M059J (cell line): ENCODE data around the gene PNP. TPM values are rescaled to one million over a fixed set of nuclear protein-coding genes. Genes with fewer than 3 reads are reported as not detected.

ENCODE experiments used
- DNase-seq: peaks from one replicate; pipeline ENCODE4 v3.0.0-alpha.2; 2012; ENCODE audit warnings: low read depth
- total RNA-seq: library from RNA; depleted of rRNA; stranded (reverse); fragments of >200 nt; shearing (Covaris generic); gene quantifications from 2 replicates; pipeline ENCODE4 v1.2.3, GENCODE V29; 2014

Gene PNP
- total RNA-seq, 1 experiment from 2014 or later = 84.2 TPM

DNA sequence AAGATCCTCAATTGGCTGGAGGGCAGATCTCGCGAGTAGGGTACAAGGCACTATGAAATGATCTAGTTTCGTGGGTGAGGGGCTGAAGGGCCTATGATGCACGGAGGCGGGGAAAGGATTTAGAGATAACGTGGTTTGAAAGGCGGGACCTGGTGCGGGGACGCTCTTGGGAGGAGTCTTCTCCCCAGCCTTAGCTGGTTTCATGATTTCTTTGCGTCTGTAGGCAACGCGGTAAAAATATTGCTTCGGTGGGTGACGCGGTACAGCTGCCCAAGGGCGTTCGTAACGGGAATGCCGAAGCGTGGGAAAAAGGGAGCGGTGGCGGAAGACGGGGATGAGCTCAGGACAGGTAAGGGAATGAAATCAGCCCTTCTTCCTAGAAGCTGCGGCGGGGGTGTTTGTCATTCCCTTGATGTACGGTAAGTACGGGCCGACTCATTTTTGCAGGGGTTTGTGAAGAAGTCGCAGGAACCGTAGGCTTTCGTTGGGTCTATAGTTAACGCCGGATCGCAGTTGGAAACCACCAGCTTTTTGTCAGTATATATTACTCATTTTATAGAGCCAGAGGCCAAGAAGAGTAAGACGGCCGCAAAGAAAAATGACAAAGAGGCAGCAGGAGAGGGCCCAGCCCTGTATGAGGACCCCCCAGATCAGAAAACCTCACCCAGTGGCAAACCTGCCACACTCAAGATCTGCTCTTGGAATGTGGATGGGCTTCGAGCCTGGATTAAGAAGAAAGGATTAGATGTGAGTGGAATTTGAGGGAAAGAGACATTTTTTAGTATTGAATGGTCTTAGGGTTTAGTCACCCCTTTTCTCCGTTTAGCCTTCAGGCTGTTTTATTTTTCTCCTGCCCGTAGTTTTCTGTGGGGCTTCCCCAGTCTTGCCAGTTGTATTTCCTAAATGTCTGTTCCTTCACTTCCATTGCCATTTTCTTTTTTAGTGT is 13.6 kb upstream of the PNP start:
- peak; percentile 86 for DNase-seq

DNA sequence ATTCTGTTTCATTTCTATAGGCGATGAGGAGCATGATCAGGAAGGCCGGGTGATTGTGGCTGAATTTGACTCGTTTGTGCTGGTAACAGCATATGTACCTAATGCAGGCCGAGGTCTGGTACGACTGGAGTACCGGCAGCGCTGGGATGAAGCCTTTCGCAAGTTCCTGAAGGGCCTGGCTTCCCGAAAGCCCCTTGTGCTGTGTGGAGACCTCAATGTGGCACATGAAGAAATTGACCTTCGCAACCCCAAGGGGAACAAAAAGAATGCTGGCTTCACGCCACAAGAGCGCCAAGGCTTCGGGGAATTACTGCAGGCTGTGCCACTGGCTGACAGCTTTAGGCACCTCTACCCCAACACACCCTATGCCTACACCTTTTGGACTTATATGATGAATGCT is 12.2 kb upstream of the PNP start:
- no peak for DNase-seq

GRCh38 chr14:20458031-20458789 is 11.0 kb upstream of the PNP start:
- DNase-seq = no peak

- peak; percentile 6 for DNase-seq
These were observed 8.6 kb upstream of the PNP start for GRCh38 chr14:20460458-20461224.

- DNase-seq = peak; percentile 100
These were observed 7.7 kb upstream of the PNP start, which contains the start of gene PIP4P1 for GRCh38 chr14:20461225-20462141. PIP4P1 (minus strand) TSS chr14:20461434; CDS start chr14:20461325, 109 bp downstream.

- peak; percentile 37 for DNase-seq
These were observed 403 bp upstream of the PNP start for GRCh38 chr14:20468764-20469241.

GRCh38 chr14:20469890-20470602 is 840 bp downstream of the PNP start:
- DNase-seq = peak; percentile 84

GRCh38 chr14:20470603-20470901 is 1.3 kb downstream of the PNP start:
- DNase-seq = peak; percentile 34

- no peak for DNase-seq
These were observed 3.4 kb downstream of the PNP start for GRCh38 chr14:20472536-20473169.

DNA sequence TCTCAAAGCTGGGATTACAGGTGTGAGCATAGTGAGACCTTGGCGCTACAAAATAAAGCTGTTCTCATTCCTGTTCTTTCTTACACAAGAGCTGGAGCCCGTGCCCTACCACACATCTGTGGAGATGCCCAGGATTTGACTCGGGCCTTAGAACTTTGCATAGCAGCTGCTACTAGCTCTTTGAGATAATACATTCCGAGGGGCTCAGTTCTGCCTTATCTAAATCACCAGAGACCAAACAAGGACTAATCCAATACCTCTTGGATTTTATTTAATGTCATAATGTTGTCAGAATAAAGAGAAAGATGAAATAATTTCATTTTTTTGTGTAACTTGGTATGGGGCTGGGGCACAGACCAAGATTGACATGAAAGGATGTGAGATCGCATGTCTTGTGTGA is 7.6 kb downstream of the PNP start:
- DNase-seq = no peak

DNA sequence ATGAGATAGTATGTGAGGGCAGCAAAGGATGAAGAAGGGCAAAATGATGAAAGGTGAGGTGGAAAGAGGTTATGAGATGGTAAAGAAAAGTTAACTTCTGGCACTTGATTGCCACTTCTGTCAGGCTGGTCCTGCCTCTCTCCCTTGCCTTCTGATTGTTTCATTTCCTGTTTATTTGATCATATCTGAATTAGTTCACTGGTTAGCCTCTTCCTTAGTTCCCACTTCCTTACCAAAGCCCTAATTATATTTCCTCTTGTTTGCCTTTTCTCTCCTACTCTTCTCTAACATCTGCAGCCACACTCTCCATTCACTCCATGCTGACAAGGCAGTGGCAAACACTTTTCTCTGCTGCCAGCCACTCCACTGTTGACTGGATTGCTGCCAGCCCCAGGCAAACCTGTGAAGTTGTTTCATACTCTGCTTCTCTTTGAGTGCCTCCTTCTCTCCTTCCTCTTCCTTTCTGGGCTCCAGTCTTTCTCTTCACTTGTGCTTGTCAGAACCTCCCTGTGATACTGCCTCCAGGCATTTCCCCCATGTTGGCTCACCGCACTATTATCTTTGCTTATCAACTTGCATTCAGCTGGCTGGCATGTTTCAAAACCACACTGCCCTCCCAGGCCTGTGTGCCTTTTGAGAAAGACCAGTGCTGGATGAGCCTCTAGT is 8.1 kb downstream of the PNP start:
- DNase-seq = peak; percentile 95

GRCh38 chr14:20478894-20479293 is 9.7 kb downstream of the PNP start:
- no peak for DNase-seq

- no peak for DNase-seq
These were observed 13.2 kb downstream of the PNP start for GRCh38 chr14:20482382-20482781.

DNA sequence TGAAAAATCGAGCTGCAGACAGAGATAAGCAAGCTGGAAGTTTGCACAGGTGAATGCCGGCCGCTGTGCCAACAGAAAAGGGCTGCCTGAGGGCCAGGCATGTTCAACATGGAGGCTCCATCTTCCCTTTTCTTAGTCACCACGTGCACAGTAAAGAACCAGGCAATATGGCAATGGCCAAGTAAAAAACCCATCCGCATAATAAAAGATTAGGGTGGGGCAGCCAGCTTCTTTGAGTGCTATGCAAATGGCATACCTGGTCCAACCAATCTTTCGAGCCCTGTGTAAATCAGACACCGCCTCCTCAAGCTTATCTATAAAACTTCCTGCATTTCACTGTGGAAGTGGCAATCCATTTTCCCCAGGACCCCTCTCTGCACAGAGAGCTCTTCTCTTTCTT is 16.7 kb downstream of the PNP start:
- DNase-seq = no peak

- DNase-seq = no peak
These were observed 17.6 kb downstream of the PNP start for GRCh38 chr14:20486684-20487395.

- DNase-seq = no peak
These were observed 18.2 kb downstream of the PNP start for GRCh38 chr14:20487396-20487725.

GRCh38 chr14:20489093-20489994 is 20.1 kb downstream of the PNP start:
- DNase-seq = peak; percentile 17

- no peak for DNase-seq
These were observed 21.4 kb downstream of the PNP start for GRCh38 chr14:20490563-20490962.
